CD14-positive monocyte (primary cell): Measurements from ENCODE around the gene ATP10D. TPM values are rescaled to one million over a fixed set of nuclear protein-coding genes. Genes with fewer than 3 reads are reported as not detected.

Experiments
- DNase-seq, 3 donors: peaks; one replicate each; pipeline ENCODE4 v3.0.0-alpha.2; 2011 to 2022
- H2AFZ ChIP-seq: 2 replicates; pipeline ENCODE4 v1.6.0; 2012; ENCODE audit warnings: mild to moderate bottlenecking, low read depth, low read length, inconsistent platforms; ENCODE audit not compliant: insufficient read depth, poor library complexity, severe bottlenecking
- H3K27ac ChIP-seq, 2 donors: 1 replicate in 1 of 2; 2 replicates in 1 of 2; pipeline ENCODE4 v1.5.1; 2012 to 2013; ENCODE audit warnings: low read length in 2 of 2, control low read depth in 1 of 2, inconsistent platforms in 1 of 2, low read depth in 1 of 2, mild to moderate bottlenecking in 1 of 2
- H3K27me3 ChIP-seq, 2 donors: one replicate each; pipeline versions ENCODE4 v1.6.0 to v1.6.1; 2011 to 2013; ENCODE audit warnings: low read length in 2 of 2; ENCODE audit not compliant: control insufficient read depth in 2 of 2, insufficient read depth in 2 of 2
- H3K36me3 ChIP-seq, 2 donors: replicated peaks in 1 of 2; 1 replicate in 1 of 2; 2 replicates in 1 of 2; pipeline versions ENCODE4 v1.5.1 to v1.6.1; 2012 to 2013; ENCODE audit warnings: low read length in 2 of 2, control low read depth in 1 of 2, inconsistent platforms in 1 of 2, mild to moderate bottlenecking in 1 of 2; ENCODE audit not compliant: insufficient read depth in 2 of 2, control insufficient read depth in 1 of 2
- H3K4me1 ChIP-seq, 2 donors: 1 replicate in 1 of 2; 2 replicates in 1 of 2; pipeline versions ENCODE4 v1.5.1 to v1.6.1; 2012 to 2013; ENCODE audit warnings: low read length in 2 of 2, control low read depth in 1 of 2, inconsistent platforms in 1 of 2, mild to moderate bottlenecking in 1 of 2, moderate library complexity in 1 of 2; ENCODE audit not compliant: insufficient read depth in 2 of 2, control insufficient read depth in 1 of 2
- H3K4me2 ChIP-seq: replicated peaks from 2 replicates; pipeline ENCODE3; 2012; ENCODE audit warnings: low read length, moderate library complexity, mild to moderate bottlenecking; ENCODE audit not compliant: poor library complexity, severe bottlenecking; ENCODE audit errors: extremely low read depth
- H3K4me3 ChIP-seq, 3 experiments: fragments of 200-600 bp in 1 of 3; sonication (generic) in 1 of 3; replicated peaks in 1 of 3; 1 replicate in 2 of 3; 2 replicates in 1 of 3; pipeline ENCODE4 v1.5.1; 2011 to 2013; ENCODE audit warnings: low read length in 3 of 3, mild to moderate bottlenecking in 3 of 3, control low read depth in 2 of 3, low read depth in 2 of 3, inconsistent platforms in 1 of 3, moderate library complexity in 1 of 3
- H3K79me2 ChIP-seq: 2 replicates; pipeline ENCODE4 v1.6.0; 2012; ENCODE audit warnings: mild to moderate bottlenecking, control low read depth, inconsistent platforms, low read length, moderate library complexity; ENCODE audit not compliant: insufficient read depth
- H3K9ac ChIP-seq: 2 replicates; pipeline ENCODE4 v1.6.0; 2017; ENCODE audit warnings: low read length, mild to moderate bottlenecking; ENCODE audit not compliant: insufficient read depth, poor library complexity, severe bottlenecking
- H3K9me3 ChIP-seq, 2 donors: replicated peaks in 1 of 2; 1 replicate in 1 of 2; 2 replicates in 1 of 2; pipeline versions ENCODE4 v1.5.1 to v1.6.1; 2012 to 2013; ENCODE audit warnings: low read length in 2 of 2, control low read depth in 1 of 2; ENCODE audit not compliant: control insufficient read depth in 1 of 2, insufficient read depth in 1 of 2
- H4K20me1 ChIP-seq: 2 replicates; pipeline ENCODE4 v1.6.0; 2012; ENCODE audit warnings: mild to moderate bottlenecking, low read length, control low read depth, moderate library complexity; ENCODE audit not compliant: insufficient read depth
- H3K27ac Mint-ChIP-seq, 7 donors: one replicate each; pipeline ENCODE4 v1.8.0; 2020; ENCODE audit warnings: mild to moderate bottlenecking in 7 of 7, mixed read lengths in 7 of 7, moderate library complexity in 6 of 7, inconsistent platforms in 2 of 7
- H3K27me3 Mint-ChIP-seq, 3 donors: one replicate each; pipeline ENCODE4 v1.8.0; 2021 to 2022; ENCODE audit warnings: low read depth in 3 of 3, mild to moderate bottlenecking in 3 of 3, mixed read lengths in 3 of 3, moderate library complexity in 3 of 3, inconsistent platforms in 1 of 3
- H3K36me3 Mint-ChIP-seq, 2 donors: one replicate each; pipeline ENCODE4 v1.8.0; 2020; ENCODE audit warnings: mixed read lengths in 2 of 2, inconsistent platforms in 1 of 2, mild to moderate bottlenecking in 1 of 2
- H3K4me1 Mint-ChIP-seq: one replicate; pipeline ENCODE4 v1.8.0; 2020; ENCODE audit warnings: mild to moderate bottlenecking, mixed read lengths
- H3K4me3 Mint-ChIP-seq, 2 donors: one replicate each; pipeline ENCODE4 v1.8.0; 2020; ENCODE audit warnings: mild to moderate bottlenecking in 2 of 2, mixed read lengths in 2 of 2, moderate library complexity in 1 of 2
- H3K9me3 Mint-ChIP-seq, 7 donors: one replicate each; pipeline ENCODE4 v1.8.0; 2020 to 2022; ENCODE audit warnings: mixed read lengths in 7 of 7, mild to moderate bottlenecking in 6 of 7, moderate library complexity in 6 of 7, inconsistent platforms in 2 of 7
- WGBS: methylation state at CpG from one replicate; pipeline ENCODE4 v1.1.5; 2013; ENCODE audit warnings: missing lambda C conversion rate; ENCODE audit not compliant: insufficient coverage; 5-methylcytosine and 5-hydroxymethylcytosine counted together
- intact Hi-C, 2 donors: fragments of 100-400 bp; cut with micrococcal nuclease; formaldehyde crosslinking; loops; one replicate each; pipeline versions ENCODE4 v1.15.0 to v1.15.1; 2023
- polyA plus RNA-seq, 3 donors: library from polyadenylated mRNA; depleted of rRNA in 1 of 3; unstranded in 2 of 3; stranded (reverse) in 1 of 3; fragments of 300-500 nt in 2 of 3; fragments of >200 nt in 1 of 3; fragmentation: Illumina TruSeq in 2 of 3; gene quantifications; 1 replicate in 2 of 3; 2 replicates in 1 of 3; pipeline ENCODE4 v1.2.3, GENCODE V29; 2012 to 2021
- TF ChIP-seq, protein P1 (sequence below): fragments of 200-600 bp; IDR thresholded peaks from one replicate; pipeline ENCODE4 v1.8.0; 2022; ENCODE audit warnings: antibody characterized with exemption, mild to moderate bottlenecking

Gene ATP10D
- polyA plus RNA-seq, 3 donors: 8.4 to 16.9 (median 14.1) TPM

DNA sequence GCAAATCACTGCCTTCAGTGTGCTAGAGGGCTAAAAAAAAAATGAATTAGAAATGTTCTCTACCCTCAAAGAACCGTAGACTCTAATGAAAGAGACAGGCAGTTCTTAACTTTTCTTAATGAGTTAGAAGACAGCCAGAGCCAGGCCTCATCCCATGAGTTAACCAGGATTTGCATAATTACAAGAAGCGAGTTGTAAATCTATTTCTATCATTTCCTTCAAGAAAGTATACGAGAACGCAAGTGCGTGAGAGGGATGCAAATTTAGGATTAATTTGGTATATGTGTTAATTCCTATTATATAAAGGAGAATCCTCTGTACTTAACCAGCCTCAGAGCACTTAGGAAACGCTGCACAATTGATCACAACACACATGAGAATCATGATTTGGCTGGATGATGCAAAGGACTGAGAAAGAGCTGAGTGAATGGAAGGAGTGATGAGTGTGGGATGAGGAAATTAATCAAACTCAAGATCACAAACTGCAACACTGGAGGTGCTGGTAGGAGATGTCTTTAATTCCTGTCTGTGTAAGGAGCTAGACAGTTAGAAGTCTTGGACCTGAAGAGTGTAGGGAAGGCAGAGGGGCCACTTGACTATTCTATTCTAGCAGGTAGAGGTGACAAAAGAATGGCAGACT is 157.2 kb downstream of the ATP10D start:
- Histone ChIP-seq H3K4me3 (no peak overlapping the region), H3K4me2 (no peak overlapping the region), H2AFZ (no peak overlapping the region), H3K27me3 (no peaks in the 10 kb centered on the region), H3K9me3 (peaks cover 0 to 7% of the 10 kb centered on the region in 2 donors), H3K9ac (no peak overlapping the region), H3K27ac (no peak overlapping the region), H3K79me2 (no peaks in the 10 kb centered on the region), H3K36me3 (no peaks in the 10 kb centered on the region), H4K20me1 (no peaks in the 10 kb centered on the region), H3K4me1 (no peaks in the 10 kb centered on the region)
- peaks cover 0 to 2% (median 1%) of the 10 kb centered on the region in 3 donors for H3K27me3 Mint-ChIP-seq
- peaks cover 2 to 10% (median 4%) of the 10 kb centered on the region in 7 donors for H3K9me3 Mint-ChIP-seq
- no CpG with 5 or more reads among the region's 6 CpGs for WGBS
- DNase-seq: no peak
- TF ChIP-seq, protein P1, sequence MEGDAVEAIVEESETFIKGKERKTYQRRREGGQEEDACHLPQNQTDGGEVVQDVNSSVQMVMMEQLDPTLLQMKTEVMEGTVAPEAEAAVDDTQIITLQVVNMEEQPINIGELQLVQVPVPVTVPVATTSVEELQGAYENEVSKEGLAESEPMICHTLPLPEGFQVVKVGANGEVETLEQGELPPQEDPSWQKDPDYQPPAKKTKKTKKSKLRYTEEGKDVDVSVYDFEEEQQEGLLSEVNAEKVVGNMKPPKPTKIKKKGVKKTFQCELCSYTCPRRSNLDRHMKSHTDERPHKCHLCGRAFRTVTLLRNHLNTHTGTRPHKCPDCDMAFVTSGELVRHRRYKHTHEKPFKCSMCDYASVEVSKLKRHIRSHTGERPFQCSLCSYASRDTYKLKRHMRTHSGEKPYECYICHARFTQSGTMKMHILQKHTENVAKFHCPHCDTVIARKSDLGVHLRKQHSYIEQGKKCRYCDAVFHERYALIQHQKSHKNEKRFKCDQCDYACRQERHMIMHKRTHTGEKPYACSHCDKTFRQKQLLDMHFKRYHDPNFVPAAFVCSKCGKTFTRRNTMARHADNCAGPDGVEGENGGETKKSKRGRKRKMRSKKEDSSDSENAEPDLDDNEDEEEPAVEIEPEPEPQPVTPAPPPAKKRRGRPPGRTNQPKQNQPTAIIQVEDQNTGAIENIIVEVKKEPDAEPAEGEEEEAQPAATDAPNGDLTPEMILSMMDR: no peak
- intact Hi-C loops: no loop called here
- no peak overlapping the region for H3K27ac Mint-ChIP-seq
- H3K4me3 Mint-ChIP-seq: no peak overlapping the region
- H3K4me1 Mint-ChIP-seq: no peaks in the 10 kb centered on the region
- no peaks in the 10 kb centered on the region for H3K36me3 Mint-ChIP-seq

Other genes with a start within 250 kb of the ATP10D start
- gene COMMD8, start 21.6 kb upstream of the ATP10D start, polyA plus RNA-seq: 10 to 100 TPM; 11.5 to 90.8 (median 71.8) TPM